DMS114 treated with DMSO at 0.1 percent for 48 hours (cell line): ENCODE measurements around the gene HADHB.

Experiments
- DNase-seq: peaks from one replicate; lab custom pipeline; 2025; ENCODE audit not compliant: unreplicated experiment; lab: John Stamatoyannopoulos, UW

The HADHB gene

GRCh38 chr2:26244309-26245230 is at the start of gene HADHB, which contains the start of gene HADHA:
TSS of gene HADHB (plus strand) at chr2:26244939. CDS start at chr2:26254255, 9,316 bp downstream.
TSS of gene HADHA (minus strand) at chr2:26244632. CDS start at chr2:26244596, 36 bp downstream.
- peak; percentile 91 for DNase-seq

- no peak for DNase-seq
Observed at GRCh38 chr2:26195040-26195984, 49.4 kb upstream of the HADHB start.

GRCh38 chr2:26196683-26197418 is 47.9 kb upstream of the HADHB start:
- no peak for DNase-seq

- no peak for DNase-seq
Observed at GRCh38 chr2:26197516-26197915, 47.2 kb upstream of the HADHB start.

GRCh38 chr2:26202981-26203490 is 41.7 kb upstream of the HADHB start:
- DNase-seq = no peak

GRCh38 chr2:26203906-26204305 is 40.8 kb upstream of the HADHB start:
- no peak for DNase-seq

GRCh38 chr2:26212011-26212410 is 32.7 kb upstream of the HADHB start:
- DNase-seq = no peak

GRCh38 chr2:26214759-26215158 is 30.0 kb upstream of the HADHB start:
- no peak for DNase-seq

- no peak for DNase-seq
Observed at GRCh38 chr2:26215833-26216232, 28.9 kb upstream of the HADHB start.

GRCh38 chr2:26216587-26216986 is 28.2 kb upstream of the HADHB start:
- DNase-seq = no peak

GRCh38 chr2:26217720-26218119 is 27.0 kb upstream of the HADHB start:
- DNase-seq = no peak

GRCh38 chr2:26223018-26223417 is 21.7 kb upstream of the HADHB start:
- no peak for DNase-seq

GRCh38 chr2:26224095-26224494 is 20.6 kb upstream of the HADHB start:
- no peak for DNase-seq

GRCh38 chr2:26229595-26229994 is 15.1 kb upstream of the HADHB start:
- DNase-seq = no peak

GRCh38 chr2:26230806-26231205 is 13.9 kb upstream of the HADHB start:
- DNase-seq = no peak

GRCh38 chr2:26235089-26235488 is 9.7 kb upstream of the HADHB start:
- DNase-seq = no peak

- DNase-seq = no peak
Observed at GRCh38 chr2:26237868-26238267, 6.9 kb upstream of the HADHB start.

GRCh38 chr2:26238311-26238958 is 6.3 kb upstream of the HADHB start:
- DNase-seq = no peak

GRCh38 chr2:26241928-26242436 is 2.8 kb upstream of the HADHB start:
- DNase-seq = no peak
